K562 (cell line): ENCODE results near the gene YPEL4. TPM values are rescaled to one million over a fixed set of nuclear protein-coding genes. Genes with fewer than 3 reads are reported as not detected.

Experiments used
- ASH1L ChIP-seq: fragments of 450-650 bp; IDR thresholded peaks from 2 replicates; pipeline ENCODE4 v1.6.1; 2018; ENCODE audit warnings: borderline replicate concordance, mild to moderate bottlenecking, low read depth; ENCODE audit not compliant: partially characterized antibody
- CC2D1A ChIP-seq: fragments of 450-650 bp; IDR thresholded peaks from 2 replicates; pipeline ENCODE4 v1.6.1; 2017; ENCODE audit warnings: mild to moderate bottlenecking
- DPF2 ChIP-seq: fragments of 450-650 bp; IDR thresholded peaks from 2 replicates; pipeline ENCODE4 v1.6.1; 2016
- KAT8 ChIP-seq: fragments of 450-650 bp; IDR thresholded peaks from 2 replicates; pipeline ENCODE4 v1.6.1; 2016; ENCODE audit warnings: low read depth, mild to moderate bottlenecking
- NCOA4 ChIP-seq: fragments of 450-650 bp; IDR thresholded peaks from 2 replicates; pipeline ENCODE4 v1.6.1; 2018; ENCODE audit warnings: mild to moderate bottlenecking; ENCODE audit not compliant: partially characterized antibody
- PHF21A ChIP-seq: fragments of 450-650 bp; IDR thresholded peaks from 2 replicates; pipeline ENCODE4 v1.6.1; 2017; ENCODE audit warnings: low read depth, borderline replicate concordance
- POLR2AphosphoS2 ChIP-seq: IDR thresholded peaks from 2 replicates; pipeline ENCODE4 v1.6.1; 2012; ENCODE audit warnings: low read length, improper control_type of control experiment
- SPI1 ChIP-seq: IDR thresholded peaks from 2 replicates; pipeline ENCODE4 v1.6.1; 2011; ENCODE audit warnings: low read depth, low read length, control low read depth, borderline replicate concordance
- TBL1XR1 ChIP-seq, 2 experiments: IDR thresholded peaks; 2 replicates each; pipeline ENCODE4 v1.6.1; 2012; ENCODE audit warnings: improper control_type of control experiment in 2 of 2, low read length in 2 of 2, mild to moderate bottlenecking in 1 of 2
- ZKSCAN1 ChIP-seq: fragments of 150-350 bp; IDR thresholded peaks from 2 replicates; pipeline ENCODE4 v1.6.1; 2016; ENCODE audit warnings: low read depth, low read length
- ZNF146 ChIP-seq: IDR thresholded peaks from one replicate; pipeline ENCODE4 v1.6.1; 2018; ENCODE audit warnings: missing compliant biosample characterization; ENCODE audit not compliant: unreplicated experiment
- ZNF253 ChIP-seq: fragments of 250-450 bp; sonication (Bioruptor Pico); conservative IDR thresholded peaks from 2 replicates; pipeline ENCODE4 v1.6.1; 2021; ENCODE audit warnings: mild to moderate bottlenecking
- ZNF668 ChIP-seq: fragments of 250-450 bp; sonication (Bioruptor Pico); IDR thresholded peaks from 2 replicates; pipeline ENCODE4 v1.8.0; 2022; ENCODE audit warnings: mild to moderate bottlenecking, inconsistent platforms
- ZNF785 ChIP-seq: fragments of 250-450 bp; sonication (Bioruptor Pico); IDR thresholded peaks from 2 replicates; pipeline ENCODE4 v1.4.0; 2020; ENCODE audit warnings: mild to moderate bottlenecking
- polyA plus RNA-seq, 8 experiments: library from polyadenylated mRNA; depleted of rRNA in 4 of 8; stranded (reverse) in 5 of 8; unstranded in 3 of 8; fragments of >200 nt; fragmentation: Nextera tagmentation in 2 of 8; fragmentation: Illumina TruSeq in 1 of 8; extraction: Ambion mirVana in 2 of 8; extraction: Trizol in 1 of 8; gene quantifications; 2 replicates each; pipeline versions ENCODE4 v1.2.1 to v1.2.3, GENCODE V29; 2011 to 2014; ENCODE audit warnings: inconsistent platforms in 1 of 8, missing spikeins in 1 of 8
- total RNA-seq, 7 experiments: library from RNA; depleted of rRNA in 6 of 7; stranded (reverse); fragments of >200 nt in 6 of 7; fragmentation: Illumina TruSeq in 2 of 7; extraction: Trizol in 2 of 7; gene quantifications; 2 replicates each; pipeline versions ENCODE4 v1.2.1 to v1.2.3, GENCODE V29; 2011 to 2021; ENCODE audit warnings: low replicate concordance in 1 of 7
- TF ChIP-seq, protein P1 (sequence below): fragments of 250-450 bp; sonication (Bioruptor Pico); IDR thresholded peaks from 2 replicates; pipeline ENCODE4 v1.4.0; 2020
- TF ChIP-seq, protein P2 (sequence below): fragments of 450-650 bp; IDR thresholded peaks from 2 replicates; pipeline ENCODE4 v1.6.1; 2016
- TF ChIP-seq, protein P3 (sequence below): fragments of 250-450 bp; sonication (Bioruptor Pico); IDR thresholded peaks from 2 replicates; pipeline ENCODE4 v1.8.0; 2021; ENCODE audit warnings: borderline replicate concordance, mild to moderate bottlenecking, moderate library complexity; ENCODE audit not compliant: poor library complexity, severe bottlenecking
- TF ChIP-seq, protein P4 (sequence below): fragments of 450-650 bp; formaldehyde crosslinking; IDR thresholded peaks from 2 replicates; pipeline ENCODE4 v1.4.0; 2020; ENCODE audit warnings: mild to moderate bottlenecking, mixed read lengths
- TF ChIP-seq, protein P5 (sequence below): fragments of 250-450 bp; sonication (Bioruptor Pico); IDR thresholded peaks from 2 replicates; pipeline ENCODE4 v1.4.0; 2020

The YPEL4 gene
- total and polyA plus RNA-seq, 9 of the 15 experiments (the other 6 are each of a cell fraction or from before 2014, with no cell fraction given) = 0.07 to 1.4 (median 0.40) TPM; not detected in 2

DNA sequence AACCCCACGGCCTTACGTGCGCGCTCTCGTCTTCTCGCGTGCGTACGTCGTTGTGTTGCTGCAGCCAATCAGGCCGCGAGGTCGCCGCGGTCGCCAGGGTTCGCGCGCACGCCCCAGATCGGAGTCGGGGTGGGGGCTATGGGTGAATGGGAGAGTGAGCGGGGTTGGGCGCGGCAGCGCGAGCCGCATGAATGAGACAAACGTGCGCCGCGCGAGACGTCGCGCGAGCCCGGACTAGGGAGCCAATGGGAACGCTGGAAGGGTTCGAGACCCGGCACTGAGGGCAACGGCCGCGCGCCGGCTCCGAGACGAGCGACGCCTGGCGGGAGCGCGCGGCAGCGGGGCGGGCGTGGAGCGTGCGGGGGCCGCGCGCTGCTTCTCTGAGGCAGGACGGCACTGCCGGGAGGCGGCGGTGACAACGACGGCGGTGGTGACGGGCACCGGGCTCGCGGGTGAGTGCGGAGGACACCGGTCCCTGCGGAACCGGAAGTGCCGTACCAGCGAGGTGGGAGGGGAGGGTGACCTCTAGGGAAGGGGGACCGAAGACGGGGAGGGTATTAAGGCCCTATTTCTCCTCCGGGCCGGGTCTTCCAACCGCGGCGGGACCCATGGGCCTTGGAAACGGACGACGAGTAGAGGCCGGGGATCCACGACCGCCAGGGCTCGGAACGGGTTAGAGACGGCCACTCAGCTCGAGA, 18.2 kb upstream of the YPEL4 start, which contains the start of gene ZDHHC5 (continued):
- no peak for TF ChIP-seq ZKSCAN1
- TF ChIP-seq, protein P1, sequence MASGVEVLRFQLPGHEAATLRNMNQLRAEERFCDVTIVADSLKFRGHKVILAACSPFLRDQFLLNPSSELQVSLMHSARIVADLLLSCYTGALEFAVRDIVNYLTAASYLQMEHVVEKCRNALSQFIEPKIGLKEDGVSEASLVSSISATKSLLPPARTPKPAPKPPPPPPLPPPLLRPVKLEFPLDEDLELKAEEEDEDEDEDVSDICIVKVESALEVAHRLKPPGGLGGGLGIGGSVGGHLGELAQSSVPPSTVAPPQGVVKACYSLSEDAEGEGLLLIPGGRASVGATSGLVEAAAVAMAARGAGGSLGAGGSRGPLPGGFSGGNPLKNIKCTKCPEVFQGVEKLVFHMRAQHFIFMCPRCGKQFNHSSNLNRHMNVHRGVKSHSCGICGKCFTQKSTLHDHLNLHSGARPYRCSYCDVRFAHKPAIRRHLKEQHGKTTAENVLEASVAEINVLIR (CRISPR knock-in tag) = no peak
- TF ChIP-seq, protein P2, sequence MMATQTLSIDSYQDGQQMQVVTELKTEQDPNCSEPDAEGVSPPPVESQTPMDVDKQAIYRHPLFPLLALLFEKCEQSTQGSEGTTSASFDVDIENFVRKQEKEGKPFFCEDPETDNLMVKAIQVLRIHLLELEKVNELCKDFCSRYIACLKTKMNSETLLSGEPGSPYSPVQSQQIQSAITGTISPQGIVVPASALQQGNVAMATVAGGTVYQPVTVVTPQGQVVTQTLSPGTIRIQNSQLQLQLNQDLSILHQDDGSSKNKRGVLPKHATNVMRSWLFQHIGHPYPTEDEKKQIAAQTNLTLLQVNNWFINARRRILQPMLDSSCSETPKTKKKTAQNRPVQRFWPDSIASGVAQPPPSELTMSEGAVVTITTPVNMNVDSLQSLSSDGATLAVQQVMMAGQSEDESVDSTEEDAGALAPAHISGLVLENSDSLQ = no peak
- TF ChIP-seq, protein P3, sequence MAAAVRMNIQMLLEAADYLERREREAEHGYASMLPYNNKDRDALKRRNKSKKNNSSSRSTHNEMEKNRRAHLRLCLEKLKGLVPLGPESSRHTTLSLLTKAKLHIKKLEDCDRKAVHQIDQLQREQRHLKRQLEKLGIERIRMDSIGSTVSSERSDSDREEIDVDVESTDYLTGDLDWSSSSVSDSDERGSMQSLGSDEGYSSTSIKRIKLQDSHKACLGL = no peak
- TF ChIP-seq PHF21A = no peak
- TF ChIP-seq, protein P4, sequence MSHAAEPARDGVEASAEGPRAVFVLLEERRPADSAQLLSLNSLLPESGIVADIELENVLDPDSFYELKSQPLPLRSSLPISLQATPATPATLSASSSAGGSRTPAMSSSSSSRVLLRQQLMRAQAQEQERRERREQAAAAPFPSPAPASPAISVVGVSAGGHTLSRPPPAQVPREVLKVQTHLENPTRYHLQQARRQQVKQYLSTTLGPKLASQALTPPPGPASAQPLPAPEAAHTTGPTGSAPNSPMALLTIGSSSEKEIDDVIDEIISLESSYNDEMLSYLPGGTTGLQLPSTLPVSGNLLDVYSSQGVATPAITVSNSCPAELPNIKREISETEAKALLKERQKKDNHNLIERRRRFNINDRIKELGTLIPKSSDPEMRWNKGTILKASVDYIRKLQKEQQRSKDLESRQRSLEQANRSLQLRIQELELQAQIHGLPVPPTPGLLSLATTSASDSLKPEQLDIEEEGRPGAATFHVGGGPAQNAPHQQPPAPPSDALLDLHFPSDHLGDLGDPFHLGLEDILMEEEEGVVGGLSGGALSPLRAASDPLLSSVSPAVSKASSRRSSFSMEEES (CRISPR knock-in tag) = no peak
- 0 out of 4 replicates have a peak, but pooled peaks of 1 of the 2 experiments have one; percentile 16 for TF ChIP-seq TBL1XR1 (IDR thresholded peaks at IDR 0.05; ENCODE audit: low read length in 2 of 2)
- TF ChIP-seq DPF2 = no peak
- TF ChIP-seq ZNF146 (CRISPR knock-in tag) = no peak
- TF ChIP-seq ZNF253 (CRISPR knock-in tag) = no peak
- TF ChIP-seq NCOA4 = no peak
- TF ChIP-seq POLR2AphosphoS2 = no peak
- peak; percentile 52; the same call in 1 of the 2 replicates for TF ChIP-seq SPI1
- TF ChIP-seq CC2D1A = no peak
- no peak for TF ChIP-seq ASH1L
- no peak for TF ChIP-seq ZNF785 (CRISPR knock-in tag)
- no peak for TF ChIP-seq ZNF668 (CRISPR knock-in tag)
- TF ChIP-seq, protein P5, sequence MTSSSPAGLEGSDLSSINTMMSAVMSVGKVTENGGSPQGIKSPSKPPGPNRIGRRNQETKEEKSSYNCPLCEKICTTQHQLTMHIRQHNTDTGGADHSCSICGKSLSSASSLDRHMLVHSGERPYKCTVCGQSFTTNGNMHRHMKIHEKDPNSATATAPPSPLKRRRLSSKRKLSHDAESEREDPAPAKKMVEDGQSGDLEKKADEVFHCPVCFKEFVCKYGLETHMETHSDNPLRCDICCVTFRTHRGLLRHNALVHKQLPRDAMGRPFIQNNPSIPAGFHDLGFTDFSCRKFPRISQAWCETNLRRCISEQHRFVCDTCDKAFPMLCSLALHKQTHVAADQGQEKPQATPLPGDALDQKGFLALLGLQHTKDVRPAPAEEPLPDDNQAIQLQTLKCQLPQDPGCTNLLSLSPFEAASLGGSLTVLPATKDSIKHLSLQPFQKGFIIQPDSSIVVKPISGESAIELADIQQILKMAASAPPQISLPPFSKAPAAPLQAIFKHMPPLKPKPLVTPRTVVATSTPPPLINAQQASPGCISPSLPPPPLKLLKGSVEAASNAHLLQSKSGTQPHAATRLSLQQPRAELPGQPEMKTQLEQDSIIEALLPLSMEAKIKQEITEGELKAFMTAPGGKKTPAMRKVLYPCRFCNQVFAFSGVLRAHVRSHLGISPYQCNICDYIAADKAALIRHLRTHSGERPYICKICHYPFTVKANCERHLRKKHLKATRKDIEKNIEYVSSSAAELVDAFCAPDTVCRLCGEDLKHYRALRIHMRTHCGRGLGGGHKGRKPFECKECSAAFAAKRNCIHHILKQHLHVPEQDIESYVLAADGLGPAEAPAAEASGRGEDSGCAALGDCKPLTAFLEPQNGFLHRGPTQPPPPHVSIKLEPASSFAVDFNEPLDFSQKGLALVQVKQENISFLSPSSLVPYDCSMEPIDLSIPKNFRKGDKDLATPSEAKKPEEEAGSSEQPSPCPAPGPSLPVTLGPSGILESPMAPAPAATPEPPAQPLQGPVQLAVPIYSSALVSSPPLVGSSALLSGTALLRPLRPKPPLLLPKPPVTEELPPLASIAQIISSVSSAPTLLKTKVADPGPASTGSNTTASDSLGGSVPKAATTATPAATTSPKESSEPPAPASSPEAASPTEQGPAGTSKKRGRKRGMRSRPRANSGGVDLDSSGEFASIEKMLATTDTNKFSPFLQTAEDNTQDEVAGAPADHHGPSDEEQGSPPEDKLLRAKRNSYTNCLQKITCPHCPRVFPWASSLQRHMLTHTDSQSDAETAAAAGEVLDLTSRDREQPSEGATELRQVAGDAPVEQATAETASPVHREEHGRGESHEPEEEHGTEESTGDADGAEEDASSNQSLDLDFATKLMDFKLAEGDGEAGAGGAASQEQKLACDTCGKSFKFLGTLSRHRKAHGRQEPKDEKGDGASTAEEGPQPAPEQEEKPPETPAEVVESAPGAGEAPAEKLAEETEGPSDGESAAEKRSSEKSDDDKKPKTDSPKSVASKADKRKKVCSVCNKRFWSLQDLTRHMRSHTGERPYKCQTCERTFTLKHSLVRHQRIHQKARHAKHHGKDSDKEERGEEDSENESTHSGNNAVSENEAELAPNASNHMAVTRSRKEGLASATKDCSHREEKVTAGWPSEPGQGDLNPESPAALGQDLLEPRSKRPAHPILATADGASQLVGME (CRISPR knock-in tag) = 0 out of 2 replicates have a peak, but pooled peaks have one; percentile 19
- no peak for TF ChIP-seq KAT8
